IMR-90 (cell line): ENCODE results near the gene KDM4B.

Source experiments
- BHLHE40 ChIP-seq: fragments of 150-350 bp; IDR thresholded peaks from 2 replicates; pipeline ENCODE4 v1.6.1; 2016; ENCODE audit warnings: mild to moderate bottlenecking, low read depth, low read length
- CEBPB ChIP-seq: IDR thresholded peaks from 2 replicates; pipeline ENCODE4 v1.6.1; 2012; ENCODE audit warnings: low read depth, low read length, improper control_type of control experiment
- CHD1 ChIP-seq: IDR thresholded peaks from 2 replicates; pipeline ENCODE4 v1.6.1; 2012; ENCODE audit warnings: low read depth, low read length, improper control_type of control experiment
- MAFK ChIP-seq: IDR thresholded peaks from 2 replicates; pipeline ENCODE4 v1.6.1; 2012; ENCODE audit warnings: low read depth, low read length, improper control_type of control experiment
- MXI1 ChIP-seq: IDR thresholded peaks from 2 replicates; pipeline ENCODE4 v1.6.1; 2012; ENCODE audit warnings: low read depth, mild to moderate bottlenecking, low read length, moderate library complexity, borderline replicate concordance
- POLR2A ChIP-seq: IDR thresholded peaks from 2 replicates; pipeline ENCODE4 v1.6.1; 2012; ENCODE audit warnings: mild to moderate bottlenecking, low read depth, low read length
- RAD21 ChIP-seq: IDR thresholded peaks from 2 replicates; pipeline ENCODE4 v1.6.1; 2012; ENCODE audit warnings: low read length, improper control_type of control experiment
- RFX5 ChIP-seq: IDR thresholded peaks from 2 replicates; pipeline ENCODE4 v1.8.0; 2012; ENCODE audit warnings: low read depth, mild to moderate bottlenecking, low read length, moderate library complexity
- TF ChIP-seq, protein P1 (sequence below): conservative IDR thresholded peaks from 2 replicates; pipeline ENCODE4 v1.5.1; 2012; ENCODE audit warnings: mild to moderate bottlenecking, low read depth, low read length, improper control_type of control experiment
- TF ChIP-seq, protein P2 (sequence below): fragments of 150-350 bp; IDR thresholded peaks from 2 replicates; pipeline ENCODE4 v1.6.1; 2016; ENCODE audit warnings: low read depth, mild to moderate bottlenecking, low read length, moderate library complexity, borderline replicate concordance
- TF ChIP-seq, protein P3 (sequence below): fragments of 150-350 bp; IDR thresholded peaks from 2 replicates; pipeline ENCODE4 v1.6.1; 2017; ENCODE audit warnings: mild to moderate bottlenecking, antibody characterized with exemption, low read length, low read depth

DNA sequence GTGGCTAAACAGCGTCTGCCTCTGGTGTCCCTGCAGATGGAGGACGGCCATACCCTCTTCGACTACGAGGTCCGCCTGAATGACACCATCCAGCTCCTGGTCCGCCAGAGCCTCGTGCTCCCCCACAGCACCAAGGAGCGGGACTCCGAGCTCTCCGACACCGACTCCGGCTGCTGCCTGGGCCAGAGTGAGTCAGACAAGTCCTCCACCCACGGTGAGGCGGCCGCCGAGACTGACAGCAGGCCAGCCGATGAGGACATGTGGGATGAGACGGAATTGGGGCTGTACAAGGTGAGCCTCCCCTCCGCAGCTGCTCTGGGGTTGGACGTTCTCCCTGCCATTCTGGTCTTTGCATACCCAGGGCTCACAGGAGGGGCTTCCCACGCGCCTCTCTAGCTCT, 39.7 kb upstream of the KDM4B start:
- TF ChIP-seq, protein P1, sequence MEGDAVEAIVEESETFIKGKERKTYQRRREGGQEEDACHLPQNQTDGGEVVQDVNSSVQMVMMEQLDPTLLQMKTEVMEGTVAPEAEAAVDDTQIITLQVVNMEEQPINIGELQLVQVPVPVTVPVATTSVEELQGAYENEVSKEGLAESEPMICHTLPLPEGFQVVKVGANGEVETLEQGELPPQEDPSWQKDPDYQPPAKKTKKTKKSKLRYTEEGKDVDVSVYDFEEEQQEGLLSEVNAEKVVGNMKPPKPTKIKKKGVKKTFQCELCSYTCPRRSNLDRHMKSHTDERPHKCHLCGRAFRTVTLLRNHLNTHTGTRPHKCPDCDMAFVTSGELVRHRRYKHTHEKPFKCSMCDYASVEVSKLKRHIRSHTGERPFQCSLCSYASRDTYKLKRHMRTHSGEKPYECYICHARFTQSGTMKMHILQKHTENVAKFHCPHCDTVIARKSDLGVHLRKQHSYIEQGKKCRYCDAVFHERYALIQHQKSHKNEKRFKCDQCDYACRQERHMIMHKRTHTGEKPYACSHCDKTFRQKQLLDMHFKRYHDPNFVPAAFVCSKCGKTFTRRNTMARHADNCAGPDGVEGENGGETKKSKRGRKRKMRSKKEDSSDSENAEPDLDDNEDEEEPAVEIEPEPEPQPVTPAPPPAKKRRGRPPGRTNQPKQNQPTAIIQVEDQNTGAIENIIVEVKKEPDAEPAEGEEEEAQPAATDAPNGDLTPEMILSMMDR = no peak
- TF ChIP-seq RAD21 = no peak
- TF ChIP-seq MAFK = no peak
- TF ChIP-seq, protein P2, sequence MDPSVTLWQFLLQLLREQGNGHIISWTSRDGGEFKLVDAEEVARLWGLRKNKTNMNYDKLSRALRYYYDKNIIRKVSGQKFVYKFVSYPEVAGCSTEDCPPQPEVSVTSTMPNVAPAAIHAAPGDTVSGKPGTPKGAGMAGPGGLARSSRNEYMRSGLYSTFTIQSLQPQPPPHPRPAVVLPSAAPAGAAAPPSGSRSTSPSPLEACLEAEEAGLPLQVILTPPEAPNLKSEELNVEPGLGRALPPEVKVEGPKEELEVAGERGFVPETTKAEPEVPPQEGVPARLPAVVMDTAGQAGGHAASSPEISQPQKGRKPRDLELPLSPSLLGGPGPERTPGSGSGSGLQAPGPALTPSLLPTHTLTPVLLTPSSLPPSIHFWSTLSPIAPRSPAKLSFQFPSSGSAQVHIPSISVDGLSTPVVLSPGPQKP = no peak
- TF ChIP-seq POLR2A = no peak
- TF ChIP-seq, protein P3, sequence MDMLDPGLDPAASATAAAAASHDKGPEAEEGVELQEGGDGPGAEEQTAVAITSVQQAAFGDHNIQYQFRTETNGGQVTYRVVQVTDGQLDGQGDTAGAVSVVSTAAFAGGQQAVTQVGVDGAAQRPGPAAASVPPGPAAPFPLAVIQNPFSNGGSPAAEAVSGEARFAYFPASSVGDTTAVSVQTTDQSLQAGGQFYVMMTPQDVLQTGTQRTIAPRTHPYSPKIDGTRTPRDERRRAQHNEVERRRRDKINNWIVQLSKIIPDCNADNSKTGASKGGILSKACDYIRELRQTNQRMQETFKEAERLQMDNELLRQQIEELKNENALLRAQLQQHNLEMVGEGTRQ = no peak
- no peak for TF ChIP-seq CEBPB
- no peak for TF ChIP-seq BHLHE40
- TF ChIP-seq CHD1 = no peak
- TF ChIP-seq MXI1 = no peak
- TF ChIP-seq RFX5 = no peak
